ENCODE results near the gene IGFBP5.

GRCh38 chr2:216676630-216677029, 18.7 kb downstream of the IGFBP5 start:
- TF ChIP-seq, protein P1, sequence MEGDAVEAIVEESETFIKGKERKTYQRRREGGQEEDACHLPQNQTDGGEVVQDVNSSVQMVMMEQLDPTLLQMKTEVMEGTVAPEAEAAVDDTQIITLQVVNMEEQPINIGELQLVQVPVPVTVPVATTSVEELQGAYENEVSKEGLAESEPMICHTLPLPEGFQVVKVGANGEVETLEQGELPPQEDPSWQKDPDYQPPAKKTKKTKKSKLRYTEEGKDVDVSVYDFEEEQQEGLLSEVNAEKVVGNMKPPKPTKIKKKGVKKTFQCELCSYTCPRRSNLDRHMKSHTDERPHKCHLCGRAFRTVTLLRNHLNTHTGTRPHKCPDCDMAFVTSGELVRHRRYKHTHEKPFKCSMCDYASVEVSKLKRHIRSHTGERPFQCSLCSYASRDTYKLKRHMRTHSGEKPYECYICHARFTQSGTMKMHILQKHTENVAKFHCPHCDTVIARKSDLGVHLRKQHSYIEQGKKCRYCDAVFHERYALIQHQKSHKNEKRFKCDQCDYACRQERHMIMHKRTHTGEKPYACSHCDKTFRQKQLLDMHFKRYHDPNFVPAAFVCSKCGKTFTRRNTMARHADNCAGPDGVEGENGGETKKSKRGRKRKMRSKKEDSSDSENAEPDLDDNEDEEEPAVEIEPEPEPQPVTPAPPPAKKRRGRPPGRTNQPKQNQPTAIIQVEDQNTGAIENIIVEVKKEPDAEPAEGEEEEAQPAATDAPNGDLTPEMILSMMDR (IDR thresholded peaks at IDR 0.05; ENCODE audit: insufficient read depth, low read length, poor library complexity, severe bottlenecking) = no peak
- TF ChIP-seq EZH2phosphoT487 (conservative IDR thresholded peaks at IDR 0.05; ENCODE audit: low read length) = no peak
